Neural cell (in vitro differentiated cells): ENCODE results near the gene RABGAP1L. TPM values are rescaled to one million over a fixed set of nuclear protein-coding genes. Genes with fewer than 3 reads are reported as not detected.

Experiments used
- H2AFZ ChIP-seq: fragments of 200-600, 300-800 bp; sonication (generic), shearing (Covaris generic); 2 replicates; pipeline ENCODE4 v1.6.0; 2014; ENCODE audit warnings: low read depth, mild to moderate bottlenecking, antibody characterized with exemption, low read length, moderate library complexity
- H3F3A ChIP-seq: fragments of 200-600 bp; shearing (Covaris generic); 2 replicates; pipeline ENCODE4 v1.6.1; 2016; ENCODE audit warnings: mild to moderate bottlenecking, moderate library complexity, mixed read lengths, antibody characterized with exemption, low read length; ENCODE audit not compliant: insufficient read depth, poor library complexity, severe bottlenecking
- H3K27ac ChIP-seq: fragments of 200-600, 300-800 bp; sonication (generic), shearing (Covaris generic); 2 replicates; pipeline ENCODE4 v1.5.1; 2014; ENCODE audit warnings: mild to moderate bottlenecking, low read length, moderate library complexity
- H3K27me3 ChIP-seq: fragments of 300-800, 200-600 bp; sonication (generic), shearing (Covaris generic); 2 replicates; pipeline ENCODE4 v1.6.0; 2014; ENCODE audit warnings: mild to moderate bottlenecking, low read depth, low read length, moderate library complexity; ENCODE audit not compliant: insufficient read depth
- H3K36me3 ChIP-seq: fragments of 300-800, 200-600 bp; sonication (generic), shearing (Covaris generic); 2 replicates; pipeline ENCODE4 v1.5.1; 2014; ENCODE audit warnings: mild to moderate bottlenecking, antibody characterized with exemption, low read length, moderate library complexity; ENCODE audit not compliant: insufficient read depth
- H3K4me2 ChIP-seq: fragments of 300-800, 200-600 bp; sonication (generic), shearing (Covaris generic); 2 replicates; pipeline ENCODE4 v1.6.0; 2014; ENCODE audit warnings: mild to moderate bottlenecking, low read length
- H3K4me3 ChIP-seq: fragments of 300-800, 200-600 bp; sonication (generic), shearing (Covaris generic); 2 replicates; pipeline ENCODE4 v1.5.1; 2014; ENCODE audit warnings: mild to moderate bottlenecking, low read length, moderate library complexity
- H3K79me2 ChIP-seq: fragments of 200-600 bp; shearing (Covaris generic); replicated peaks from 2 replicates; pipeline ENCODE4 v1.6.0; 2014; ENCODE audit warnings: mild to moderate bottlenecking, low read length, moderate library complexity; ENCODE audit not compliant: insufficient read depth
- H3K9ac ChIP-seq: fragments of 300-800, 200-600 bp; sonication (generic), shearing (Covaris generic); 2 replicates; pipeline ENCODE4 v1.6.1; 2016; ENCODE audit warnings: mild to moderate bottlenecking, low read length, mixed read lengths
- H3K9me2 ChIP-seq: fragments of 200-600 bp; shearing (Covaris generic); 2 replicates; pipeline ENCODE4 v1.6.1; 2016; ENCODE audit warnings: mild to moderate bottlenecking, low read length, mixed read lengths; ENCODE audit not compliant: insufficient read depth
- H3K9me3 ChIP-seq: fragments of 200-600, 300-800 bp; sonication (generic), shearing (Covaris generic); 2 replicates; pipeline ENCODE4 v1.6.1; 2016; ENCODE audit warnings: mild to moderate bottlenecking, mixed run types, low read length, moderate library complexity, mixed read lengths
- H4K20me1 ChIP-seq: fragments of 200-600 bp; shearing (Covaris generic); 2 replicates; pipeline ENCODE4 v1.6.1; 2016; ENCODE audit warnings: mild to moderate bottlenecking, mixed run types; ENCODE audit not compliant: insufficient read depth
- EP300 ChIP-seq: fragments of 450-650 bp; conservative IDR thresholded peaks from 2 replicates; pipeline ENCODE4 v1.6.1; 2014; ENCODE audit warnings: antibody characterized with exemption, mild to moderate bottlenecking, moderate library complexity; ENCODE audit not compliant: poor library complexity, severe bottlenecking
- EZH2 ChIP-seq: fragments of 200-600, 300-800 bp; shearing (Covaris generic), sonication (generic); IDR thresholded peaks from 2 replicates; pipeline ENCODE4 v1.6.1; 2014; ENCODE audit warnings: antibody characterized with exemption, low read length, borderline replicate concordance, mild to moderate bottlenecking; ENCODE audit not compliant: insufficient read depth, poor library complexity, severe bottlenecking
- MXI1 ChIP-seq: fragments of 450-650 bp; conservative IDR thresholded peaks from 2 replicates; pipeline ENCODE4 v1.6.1; 2014; ENCODE audit warnings: antibody characterized with exemption, mild to moderate bottlenecking; ENCODE audit not compliant: poor library complexity, severe bottlenecking
- POLR2AphosphoS5 ChIP-seq: IDR thresholded peaks from 2 replicates; pipeline ENCODE4 v1.6.1; 2012
- RAD21 ChIP-seq: fragments of 450-650 bp; conservative IDR thresholded peaks from 2 replicates; pipeline ENCODE4 v1.6.1; 2014; ENCODE audit warnings: antibody characterized with exemption, mild to moderate bottlenecking, moderate library complexity
- SMC3 ChIP-seq: fragments of 450-650 bp; conservative IDR thresholded peaks from 2 replicates; pipeline ENCODE4 v1.6.1; 2014; ENCODE audit warnings: antibody characterized with exemption, mild to moderate bottlenecking, moderate library complexity; ENCODE audit not compliant: poor library complexity
- TAF1 ChIP-seq: IDR thresholded peaks from 2 replicates; pipeline ENCODE4 v1.6.1; 2012; ENCODE audit warnings: low read depth
- polyA plus RNA-seq: library from polyadenylated mRNA; depleted of rRNA; stranded (reverse); fragments of >200 nt; gene quantifications from 2 replicates; pipeline ENCODE4 v1.2.3, GENCODE V29; 2014
- TF ChIP-seq, protein P1 (sequence below): fragments of 450-650 bp; IDR thresholded peaks from 2 replicates; pipeline ENCODE4 v1.5.1; 2014; ENCODE audit warnings: antibody characterized with exemption, mild to moderate bottlenecking, moderate library complexity; ENCODE audit not compliant: poor library complexity, severe bottlenecking
- TF ChIP-seq, protein P2 (sequence below): IDR thresholded peaks from 2 replicates; pipeline ENCODE4 v1.6.1; 2012; ENCODE audit warnings: borderline replicate concordance

Gene RABGAP1L
- polyA plus RNA-seq, 1 donor from 2014 or later: 32.2 TPM

DNA sequence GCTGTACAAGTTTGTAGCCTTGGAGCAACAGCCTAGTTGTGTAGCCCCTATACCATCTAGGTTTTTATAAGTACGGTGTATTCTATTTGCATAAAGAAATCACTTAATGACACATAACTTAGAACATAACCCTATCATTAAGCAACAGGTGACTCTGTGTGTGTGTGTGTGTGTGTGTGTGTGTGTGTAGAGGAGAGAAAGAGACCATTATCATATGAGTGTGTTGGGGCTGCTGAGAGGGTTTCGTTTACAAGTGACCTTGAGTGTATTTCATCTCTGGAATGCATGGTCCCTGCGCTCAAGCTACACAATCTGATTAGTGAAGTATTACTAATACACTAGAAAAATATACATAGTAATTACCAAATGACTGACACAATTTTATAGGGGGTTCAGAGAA is 115.1 kb downstream of the RABGAP1L start:
- Histone ChIP-seq H4K20me1 (no peaks in the 10 kb centered on the region), H3K4me3 (no peak overlapping the region), H3K27ac (no peak overlapping the region), H3K79me2 (no peaks in the 10 kb centered on the region), H3K9me2 (no peaks in the 10 kb centered on the region), H3K36me3 (no peaks in the 10 kb centered on the region), H2AFZ (no peak overlapping the region), H3K27me3 (no peaks in the 10 kb centered on the region), H3K9me3 (no peaks in the 10 kb centered on the region), H3K9ac (no peak overlapping the region), H3F3A (no peaks in the 10 kb centered on the region), H3K4me2 (no peak overlapping the region)
- no peak for TF ChIP-seq POLR2AphosphoS5
- no peak for TF ChIP-seq MXI1
- no peak for TF ChIP-seq TAF1
- no peak for TF ChIP-seq SMC3
- TF ChIP-seq EP300: no peak
- no peak for TF ChIP-seq EZH2
- TF ChIP-seq, protein P1, sequence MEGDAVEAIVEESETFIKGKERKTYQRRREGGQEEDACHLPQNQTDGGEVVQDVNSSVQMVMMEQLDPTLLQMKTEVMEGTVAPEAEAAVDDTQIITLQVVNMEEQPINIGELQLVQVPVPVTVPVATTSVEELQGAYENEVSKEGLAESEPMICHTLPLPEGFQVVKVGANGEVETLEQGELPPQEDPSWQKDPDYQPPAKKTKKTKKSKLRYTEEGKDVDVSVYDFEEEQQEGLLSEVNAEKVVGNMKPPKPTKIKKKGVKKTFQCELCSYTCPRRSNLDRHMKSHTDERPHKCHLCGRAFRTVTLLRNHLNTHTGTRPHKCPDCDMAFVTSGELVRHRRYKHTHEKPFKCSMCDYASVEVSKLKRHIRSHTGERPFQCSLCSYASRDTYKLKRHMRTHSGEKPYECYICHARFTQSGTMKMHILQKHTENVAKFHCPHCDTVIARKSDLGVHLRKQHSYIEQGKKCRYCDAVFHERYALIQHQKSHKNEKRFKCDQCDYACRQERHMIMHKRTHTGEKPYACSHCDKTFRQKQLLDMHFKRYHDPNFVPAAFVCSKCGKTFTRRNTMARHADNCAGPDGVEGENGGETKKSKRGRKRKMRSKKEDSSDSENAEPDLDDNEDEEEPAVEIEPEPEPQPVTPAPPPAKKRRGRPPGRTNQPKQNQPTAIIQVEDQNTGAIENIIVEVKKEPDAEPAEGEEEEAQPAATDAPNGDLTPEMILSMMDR: no peak
- TF ChIP-seq, protein P2, sequence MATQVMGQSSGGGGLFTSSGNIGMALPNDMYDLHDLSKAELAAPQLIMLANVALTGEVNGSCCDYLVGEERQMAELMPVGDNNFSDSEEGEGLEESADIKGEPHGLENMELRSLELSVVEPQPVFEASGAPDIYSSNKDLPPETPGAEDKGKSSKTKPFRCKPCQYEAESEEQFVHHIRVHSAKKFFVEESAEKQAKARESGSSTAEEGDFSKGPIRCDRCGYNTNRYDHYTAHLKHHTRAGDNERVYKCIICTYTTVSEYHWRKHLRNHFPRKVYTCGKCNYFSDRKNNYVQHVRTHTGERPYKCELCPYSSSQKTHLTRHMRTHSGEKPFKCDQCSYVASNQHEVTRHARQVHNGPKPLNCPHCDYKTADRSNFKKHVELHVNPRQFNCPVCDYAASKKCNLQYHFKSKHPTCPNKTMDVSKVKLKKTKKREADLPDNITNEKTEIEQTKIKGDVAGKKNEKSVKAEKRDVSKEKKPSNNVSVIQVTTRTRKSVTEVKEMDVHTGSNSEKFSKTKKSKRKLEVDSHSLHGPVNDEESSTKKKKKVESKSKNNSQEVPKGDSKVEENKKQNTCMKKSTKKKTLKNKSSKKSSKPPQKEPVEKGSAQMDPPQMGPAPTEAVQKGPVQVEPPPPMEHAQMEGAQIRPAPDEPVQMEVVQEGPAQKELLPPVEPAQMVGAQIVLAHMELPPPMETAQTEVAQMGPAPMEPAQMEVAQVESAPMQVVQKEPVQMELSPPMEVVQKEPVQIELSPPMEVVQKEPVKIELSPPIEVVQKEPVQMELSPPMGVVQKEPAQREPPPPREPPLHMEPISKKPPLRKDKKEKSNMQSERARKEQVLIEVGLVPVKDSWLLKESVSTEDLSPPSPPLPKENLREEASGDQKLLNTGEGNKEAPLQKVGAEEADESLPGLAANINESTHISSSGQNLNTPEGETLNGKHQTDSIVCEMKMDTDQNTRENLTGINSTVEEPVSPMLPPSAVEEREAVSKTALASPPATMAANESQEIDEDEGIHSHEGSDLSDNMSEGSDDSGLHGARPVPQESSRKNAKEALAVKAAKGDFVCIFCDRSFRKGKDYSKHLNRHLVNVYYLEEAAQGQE: no peak
- TF ChIP-seq RAD21: no peak

DNA sequence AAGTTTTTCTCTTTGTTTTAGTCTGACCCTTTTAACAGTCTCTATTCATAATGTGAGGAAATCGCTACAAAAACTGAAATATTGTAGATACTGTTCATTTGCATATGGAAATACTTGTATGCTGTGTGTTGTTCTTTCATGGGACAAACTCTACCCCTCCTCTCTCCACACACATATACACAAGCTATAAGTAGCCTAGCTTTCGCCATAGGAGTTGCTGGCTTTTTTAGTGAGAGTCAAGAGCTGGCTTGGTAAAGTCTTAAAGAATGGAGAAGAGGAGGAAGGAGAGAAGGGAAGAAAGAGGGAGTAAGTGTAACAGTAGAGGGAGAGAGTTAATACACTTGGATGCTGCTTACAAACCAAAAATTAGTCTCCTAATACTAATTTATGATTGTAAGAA is 115.6 kb downstream of the RABGAP1L start:
- Histone ChIP-seq H3K27me3 (no peaks in the 10 kb centered on the region), H3K9me2 (no peaks in the 10 kb centered on the region), H3K36me3 (no peaks in the 10 kb centered on the region), H2AFZ (no peak overlapping the region), H3F3A (no peaks in the 10 kb centered on the region), H3K9me3 (no peaks in the 10 kb centered on the region), H3K4me3 (no peak overlapping the region), H3K4me2 (no peak overlapping the region), H3K27ac (no peak overlapping the region), H4K20me1 (no peaks in the 10 kb centered on the region), H3K9ac (no peak overlapping the region), H3K79me2 (no peaks in the 10 kb centered on the region)
- TF ChIP-seq RAD21 (no peak), MXI1 (no peak), SMC3 (no peak), EZH2 (no peak), EP300 (no peak), POLR2AphosphoS5 (no peak), TAF1 (no peak)
- TF ChIP-seq, protein P2: no peak
- TF ChIP-seq, protein P1: no peak
